ENCODE results near the gene KCNQ1. TPM values are rescaled to one million over a fixed set of nuclear protein-coding genes. Genes with fewer than 3 reads are reported as not detected.

KCNQ1 gene
- total and polyA plus RNA-seq, 2 experiments from 2014 or later = 0.45 to 0.87 TPM

DNA sequence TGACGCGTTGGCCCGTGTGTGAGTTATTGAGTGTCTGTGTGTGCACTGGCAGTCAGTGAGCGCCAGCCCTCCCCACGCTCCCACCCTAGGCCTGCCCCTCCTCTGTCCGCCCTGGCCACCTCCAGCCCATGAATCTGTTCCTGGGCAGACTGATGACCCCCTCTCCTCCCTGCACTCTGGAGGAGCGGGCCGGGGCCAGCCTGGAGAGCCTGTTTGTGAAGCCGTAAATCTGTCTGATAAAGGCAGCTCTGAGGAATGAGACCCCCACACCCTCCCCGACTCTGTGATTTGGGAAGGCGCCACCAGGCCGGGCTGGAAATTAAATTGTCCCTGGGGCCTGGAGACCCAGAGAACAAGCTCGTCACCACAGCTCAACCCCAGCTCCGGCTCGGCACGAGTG, 35.7 kb upstream of the KCNQ1 start (continued):
- TF ChIP-seq, protein P1, sequence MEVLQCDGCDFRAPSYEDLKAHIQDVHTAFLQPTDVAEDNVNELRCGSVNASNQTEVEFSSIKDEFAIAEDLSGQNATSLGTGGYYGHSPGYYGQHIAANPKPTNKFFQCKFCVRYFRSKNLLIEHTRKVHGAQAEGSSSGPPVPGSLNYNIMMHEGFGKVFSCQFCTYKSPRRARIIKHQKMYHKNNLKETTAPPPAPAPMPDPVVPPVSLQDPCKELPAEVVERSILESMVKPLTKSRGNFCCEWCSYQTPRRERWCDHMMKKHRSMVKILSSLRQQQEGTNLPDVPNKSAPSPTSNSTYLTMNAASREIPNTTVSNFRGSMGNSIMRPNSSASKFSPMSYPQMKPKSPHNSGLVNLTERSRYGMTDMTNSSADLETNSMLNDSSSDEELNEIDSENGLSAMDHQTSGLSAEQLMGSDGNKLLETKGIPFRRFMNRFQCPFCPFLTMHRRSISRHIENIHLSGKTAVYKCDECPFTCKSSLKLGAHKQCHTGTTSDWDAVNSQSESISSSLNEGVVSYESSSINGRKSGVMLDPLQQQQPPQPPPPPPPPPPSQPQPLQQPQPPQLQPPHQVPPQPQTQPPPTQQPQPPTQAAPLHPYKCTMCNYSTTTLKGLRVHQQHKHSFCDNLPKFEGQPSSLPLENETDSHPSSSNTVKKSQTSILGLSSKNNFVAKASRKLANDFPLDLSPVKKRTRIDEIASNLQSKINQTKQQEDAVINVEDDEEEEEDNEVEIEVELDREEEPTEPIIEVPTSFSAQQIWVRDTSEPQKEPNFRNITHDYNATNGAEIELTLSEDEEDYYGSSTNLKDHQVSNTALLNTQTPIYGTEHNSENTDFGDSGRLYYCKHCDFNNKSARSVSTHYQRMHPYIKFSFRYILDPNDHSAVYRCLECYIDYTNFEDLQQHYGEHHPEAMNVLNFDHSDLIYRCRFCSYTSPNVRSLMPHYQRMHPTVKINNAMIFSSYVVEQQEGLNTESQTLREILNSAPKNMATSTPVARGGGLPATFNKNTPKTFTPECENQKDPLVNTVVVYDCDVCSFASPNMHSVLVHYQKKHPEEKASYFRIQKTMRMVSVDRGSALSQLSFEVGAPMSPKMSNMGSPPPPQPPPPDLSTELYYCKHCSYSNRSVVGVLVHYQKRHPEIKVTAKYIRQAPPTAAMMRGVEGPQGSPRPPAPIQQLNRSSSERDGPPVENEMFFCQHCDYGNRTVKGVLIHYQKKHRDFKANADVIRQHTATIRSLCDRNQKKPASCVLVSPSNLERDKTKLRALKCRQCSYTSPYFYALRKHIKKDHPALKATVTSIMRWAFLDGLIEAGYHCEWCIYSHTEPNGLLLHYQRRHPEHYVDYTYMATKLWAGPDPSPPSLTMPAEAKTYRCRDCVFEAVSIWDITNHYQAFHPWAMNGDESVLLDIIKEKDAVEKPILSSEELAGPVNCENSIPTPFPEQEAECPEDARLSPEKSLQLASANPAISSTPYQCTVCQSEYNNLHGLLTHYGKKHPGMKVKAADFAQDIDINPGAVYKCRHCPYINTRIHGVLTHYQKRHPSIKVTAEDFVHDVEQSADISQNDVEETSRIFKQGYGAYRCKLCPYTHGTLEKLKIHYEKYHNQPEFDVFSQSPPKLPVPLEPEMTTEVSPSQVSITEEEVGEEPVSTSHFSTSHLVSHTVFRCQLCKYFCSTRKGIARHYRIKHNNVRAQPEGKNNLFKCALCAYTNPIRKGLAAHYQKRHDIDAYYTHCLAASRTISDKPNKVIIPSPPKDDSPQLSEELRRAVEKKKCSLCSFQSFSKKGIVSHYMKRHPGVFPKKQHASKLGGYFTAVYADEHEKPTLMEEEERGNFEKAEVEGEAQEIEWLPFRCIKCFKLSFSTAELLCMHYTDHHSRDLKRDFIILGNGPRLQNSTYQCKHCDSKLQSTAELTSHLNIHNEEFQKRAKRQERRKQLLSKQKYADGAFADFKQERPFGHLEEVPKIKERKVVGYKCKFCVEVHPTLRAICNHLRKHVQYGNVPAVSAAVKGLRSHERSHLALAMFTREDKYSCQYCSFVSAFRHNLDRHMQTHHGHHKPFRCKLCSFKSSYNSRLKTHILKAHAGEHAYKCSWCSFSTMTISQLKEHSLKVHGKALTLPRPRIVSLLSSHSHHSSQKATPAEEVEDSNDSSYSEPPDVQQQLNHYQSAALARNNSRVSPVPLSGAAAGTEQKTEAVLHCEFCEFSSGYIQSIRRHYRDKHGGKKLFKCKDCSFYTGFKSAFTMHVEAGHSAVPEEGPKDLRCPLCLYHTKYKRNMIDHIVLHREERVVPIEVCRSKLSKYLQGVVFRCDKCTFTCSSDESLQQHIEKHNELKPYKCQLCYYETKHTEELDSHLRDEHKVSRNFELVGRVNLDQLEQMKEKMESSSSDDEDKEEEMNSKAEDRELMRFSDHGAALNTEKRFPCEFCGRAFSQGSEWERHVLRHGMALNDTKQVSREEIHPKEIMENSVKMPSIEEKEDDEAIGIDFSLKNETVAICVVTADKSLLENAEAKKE (CRISPR knock-in tag; IDR thresholded peaks at IDR 0.05) = no peak

DNA sequence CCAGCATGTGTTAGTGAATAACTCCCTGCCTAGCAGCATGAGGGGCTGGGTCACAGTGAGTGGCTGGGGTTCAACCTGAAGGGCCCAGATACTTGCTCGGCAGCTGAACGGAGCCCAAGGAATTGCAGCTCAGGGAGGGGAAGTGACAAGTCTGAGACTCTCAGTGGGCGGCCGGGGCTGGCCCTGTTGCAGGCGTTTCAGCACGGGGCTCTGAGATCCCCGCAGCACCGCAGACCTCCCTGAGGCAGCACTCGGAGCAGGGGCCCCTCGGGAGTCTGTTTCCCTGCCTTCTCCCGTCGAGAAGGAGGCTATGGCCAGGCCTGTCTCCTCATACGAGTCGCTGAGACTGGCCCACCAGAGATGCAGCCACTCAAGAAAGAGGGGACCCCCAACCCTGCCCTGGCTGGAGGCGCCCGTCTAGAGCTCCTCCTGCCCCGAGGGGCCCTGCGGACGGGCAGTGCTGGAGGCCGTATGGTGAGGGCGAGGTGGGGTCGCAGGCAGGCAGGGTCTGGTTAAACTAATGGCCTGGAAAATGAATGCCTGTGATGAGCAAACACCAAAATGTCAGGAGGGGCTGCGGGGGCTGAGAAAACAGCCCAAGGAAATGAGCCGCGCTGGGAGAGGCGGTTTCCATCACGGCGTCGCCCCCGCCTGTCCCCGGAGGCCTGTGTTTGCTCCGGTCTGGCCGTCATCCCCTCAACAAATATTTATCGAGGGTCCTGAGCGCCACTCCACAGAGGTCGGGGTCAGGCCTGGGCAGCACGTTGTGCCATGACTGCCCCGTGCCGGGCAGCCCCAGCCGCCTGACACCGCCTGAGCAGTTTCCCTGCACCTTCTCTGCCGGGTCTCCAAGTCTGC, 35.0 kb upstream of the KCNQ1 start:
- H3K4me3 Mint-ChIP-seq = no peak overlapping the region
- no peaks in the 10 kb centered on the region for H3K4me1 Mint-ChIP-seq
- no peak overlapping the region for H3K27ac ChIP-seq (ENCODE audit: low read depth)
- TF ChIP-seq EZH2 (IDR thresholded peaks at IDR 0.05; ENCODE audit: low read depth, unreplicated experiment) = no peak
- TF ChIP-seq CREB1 (CRISPR knock-in tag; IDR thresholded peaks at IDR 0.05; ENCODE audit: low read depth) = no peak
- no peak for TF ChIP-seq STAT1 (IDR thresholded peaks at IDR 0.05; ENCODE audit: unreplicated experiment)
- no peak for TF ChIP-seq ZNF331 (CRISPR knock-in tag; IDR thresholded peaks at IDR 0.05; ENCODE audit: low read depth)
- TF ChIP-seq, protein P2, sequence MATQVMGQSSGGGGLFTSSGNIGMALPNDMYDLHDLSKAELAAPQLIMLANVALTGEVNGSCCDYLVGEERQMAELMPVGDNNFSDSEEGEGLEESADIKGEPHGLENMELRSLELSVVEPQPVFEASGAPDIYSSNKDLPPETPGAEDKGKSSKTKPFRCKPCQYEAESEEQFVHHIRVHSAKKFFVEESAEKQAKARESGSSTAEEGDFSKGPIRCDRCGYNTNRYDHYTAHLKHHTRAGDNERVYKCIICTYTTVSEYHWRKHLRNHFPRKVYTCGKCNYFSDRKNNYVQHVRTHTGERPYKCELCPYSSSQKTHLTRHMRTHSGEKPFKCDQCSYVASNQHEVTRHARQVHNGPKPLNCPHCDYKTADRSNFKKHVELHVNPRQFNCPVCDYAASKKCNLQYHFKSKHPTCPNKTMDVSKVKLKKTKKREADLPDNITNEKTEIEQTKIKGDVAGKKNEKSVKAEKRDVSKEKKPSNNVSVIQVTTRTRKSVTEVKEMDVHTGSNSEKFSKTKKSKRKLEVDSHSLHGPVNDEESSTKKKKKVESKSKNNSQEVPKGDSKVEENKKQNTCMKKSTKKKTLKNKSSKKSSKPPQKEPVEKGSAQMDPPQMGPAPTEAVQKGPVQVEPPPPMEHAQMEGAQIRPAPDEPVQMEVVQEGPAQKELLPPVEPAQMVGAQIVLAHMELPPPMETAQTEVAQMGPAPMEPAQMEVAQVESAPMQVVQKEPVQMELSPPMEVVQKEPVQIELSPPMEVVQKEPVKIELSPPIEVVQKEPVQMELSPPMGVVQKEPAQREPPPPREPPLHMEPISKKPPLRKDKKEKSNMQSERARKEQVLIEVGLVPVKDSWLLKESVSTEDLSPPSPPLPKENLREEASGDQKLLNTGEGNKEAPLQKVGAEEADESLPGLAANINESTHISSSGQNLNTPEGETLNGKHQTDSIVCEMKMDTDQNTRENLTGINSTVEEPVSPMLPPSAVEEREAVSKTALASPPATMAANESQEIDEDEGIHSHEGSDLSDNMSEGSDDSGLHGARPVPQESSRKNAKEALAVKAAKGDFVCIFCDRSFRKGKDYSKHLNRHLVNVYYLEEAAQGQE (IDR thresholded peaks at IDR 0.05; ENCODE audit: unreplicated experiment) = no peak
- no peak for TF ChIP-seq POLR2AphosphoS5 (IDR thresholded peaks at IDR 0.05; ENCODE audit: low read depth)
- no peak for TF ChIP-seq NANOG (IDR thresholded peaks at IDR 0.05; ENCODE audit: borderline replicate concordance)
- no peak for TF ChIP-seq EZH2phosphoT487 (IDR thresholded peaks at IDR 0.05; ENCODE audit: unreplicated experiment)
- TF ChIP-seq ZNF114 (CRISPR knock-in tag; IDR thresholded peaks at IDR 0.05) = no peak
- TF ChIP-seq, protein P3, sequence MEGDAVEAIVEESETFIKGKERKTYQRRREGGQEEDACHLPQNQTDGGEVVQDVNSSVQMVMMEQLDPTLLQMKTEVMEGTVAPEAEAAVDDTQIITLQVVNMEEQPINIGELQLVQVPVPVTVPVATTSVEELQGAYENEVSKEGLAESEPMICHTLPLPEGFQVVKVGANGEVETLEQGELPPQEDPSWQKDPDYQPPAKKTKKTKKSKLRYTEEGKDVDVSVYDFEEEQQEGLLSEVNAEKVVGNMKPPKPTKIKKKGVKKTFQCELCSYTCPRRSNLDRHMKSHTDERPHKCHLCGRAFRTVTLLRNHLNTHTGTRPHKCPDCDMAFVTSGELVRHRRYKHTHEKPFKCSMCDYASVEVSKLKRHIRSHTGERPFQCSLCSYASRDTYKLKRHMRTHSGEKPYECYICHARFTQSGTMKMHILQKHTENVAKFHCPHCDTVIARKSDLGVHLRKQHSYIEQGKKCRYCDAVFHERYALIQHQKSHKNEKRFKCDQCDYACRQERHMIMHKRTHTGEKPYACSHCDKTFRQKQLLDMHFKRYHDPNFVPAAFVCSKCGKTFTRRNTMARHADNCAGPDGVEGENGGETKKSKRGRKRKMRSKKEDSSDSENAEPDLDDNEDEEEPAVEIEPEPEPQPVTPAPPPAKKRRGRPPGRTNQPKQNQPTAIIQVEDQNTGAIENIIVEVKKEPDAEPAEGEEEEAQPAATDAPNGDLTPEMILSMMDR (conservative IDR thresholded peaks at IDR 0.05; ENCODE audit: low read depth in 2 of 2) = no peak
- TF ChIP-seq JUNB (IDR thresholded peaks at IDR 0.05; ENCODE audit: unreplicated experiment) = no peak

More for the DNA sequence above, 35.0 kb upstream of the KCNQ1 start:
- no peaks in the 10 kb centered on the region for H3K79me2 ChIP-seq (replicated peaks; ENCODE audit: insufficient read depth)
- DNase-seq (ENCODE audit: low spot score) (no peak), ATAC-seq (no peak)
- no peak overlapping the region for H3K4me2 ChIP-seq
- H3F3A ChIP-seq (replicated peaks; ENCODE audit: low read depth) = no peaks in the 10 kb centered on the region
- no peaks in the 10 kb centered on the region for H3K9me2 ChIP-seq (ENCODE audit: insufficient read depth)
- H2AFZ ChIP-seq = no peak overlapping the region
- H4K20me1 ChIP-seq (replicated peaks; ENCODE audit: insufficient read depth) = no peaks in the 10 kb centered on the region
- H3K9me3 Mint-ChIP-seq = no peaks in the 10 kb centered on the region
- no peak overlapping the region for H3K27ac Mint-ChIP-seq
- H3K27me3 ChIP-seq (ENCODE audit: insufficient read depth) = no peaks in the 10 kb centered on the region
- H3K36me3 ChIP-seq (ENCODE audit: insufficient read depth) = no peaks in the 10 kb centered on the region
- H3K4me3 ChIP-seq = no peak overlapping the region
- no peaks in the 10 kb centered on the region for H3K4me1 ChIP-seq (ENCODE audit: insufficient read depth)
- peaks cover 8% of the 10 kb centered on the region for H3K27me3 Mint-ChIP-seq (ENCODE audit: insufficient read depth, low read depth, poor library complexity)
- H3K36me3 Mint-ChIP-seq (ENCODE audit: low read depth) = no peaks in the 10 kb centered on the region

Measured in GM23338 (cell line).